ENCODE measurements around the gene KIAA2012.

DNA sequence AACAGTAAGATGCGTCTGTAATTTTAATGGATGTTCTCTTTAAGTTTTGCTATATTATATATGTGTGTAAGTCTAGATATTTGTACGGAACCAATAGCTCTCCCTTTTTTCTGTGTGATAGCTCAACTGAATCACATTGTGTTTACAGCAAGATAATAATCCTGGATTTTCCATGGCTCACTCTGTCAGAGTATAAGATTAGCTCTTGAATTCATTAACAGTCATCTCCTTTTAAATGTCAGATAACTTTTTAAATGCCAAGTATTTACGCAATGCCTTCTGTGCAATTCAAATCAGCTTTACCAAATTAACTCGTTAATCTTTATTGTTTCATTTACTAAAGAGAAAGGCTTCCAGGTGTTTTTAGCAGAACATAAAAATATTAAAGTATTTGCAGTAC is 76.9 kb downstream of the KIAA2012 start:
- no peak for TF ChIP-seq EZH2 (IDR thresholded peaks at IDR 0.05; ENCODE audit: low read length)
- TF ChIP-seq, protein P1, sequence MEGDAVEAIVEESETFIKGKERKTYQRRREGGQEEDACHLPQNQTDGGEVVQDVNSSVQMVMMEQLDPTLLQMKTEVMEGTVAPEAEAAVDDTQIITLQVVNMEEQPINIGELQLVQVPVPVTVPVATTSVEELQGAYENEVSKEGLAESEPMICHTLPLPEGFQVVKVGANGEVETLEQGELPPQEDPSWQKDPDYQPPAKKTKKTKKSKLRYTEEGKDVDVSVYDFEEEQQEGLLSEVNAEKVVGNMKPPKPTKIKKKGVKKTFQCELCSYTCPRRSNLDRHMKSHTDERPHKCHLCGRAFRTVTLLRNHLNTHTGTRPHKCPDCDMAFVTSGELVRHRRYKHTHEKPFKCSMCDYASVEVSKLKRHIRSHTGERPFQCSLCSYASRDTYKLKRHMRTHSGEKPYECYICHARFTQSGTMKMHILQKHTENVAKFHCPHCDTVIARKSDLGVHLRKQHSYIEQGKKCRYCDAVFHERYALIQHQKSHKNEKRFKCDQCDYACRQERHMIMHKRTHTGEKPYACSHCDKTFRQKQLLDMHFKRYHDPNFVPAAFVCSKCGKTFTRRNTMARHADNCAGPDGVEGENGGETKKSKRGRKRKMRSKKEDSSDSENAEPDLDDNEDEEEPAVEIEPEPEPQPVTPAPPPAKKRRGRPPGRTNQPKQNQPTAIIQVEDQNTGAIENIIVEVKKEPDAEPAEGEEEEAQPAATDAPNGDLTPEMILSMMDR (optimal IDR thresholded peaks at IDR 0.05 in 1 of 3, IDR thresholded peaks at IDR 0.05 in 1 of 3, conservative IDR thresholded peaks at IDR 0.05 in 1 of 3; ENCODE audit: extremely low read depth in 1 of 3, insufficient read depth in 2 of 3, low read length in 3 of 3), result no peak
